Measurements from ENCODE around the gene NNMT. TPM values are rescaled to one million over a fixed set of nuclear protein-coding genes. Genes with fewer than 3 reads are reported as not detected.

Gene NNMT
- total RNA-seq, 2 donors from 2014 or later: 59.3 to 63.2 TPM

DNA sequence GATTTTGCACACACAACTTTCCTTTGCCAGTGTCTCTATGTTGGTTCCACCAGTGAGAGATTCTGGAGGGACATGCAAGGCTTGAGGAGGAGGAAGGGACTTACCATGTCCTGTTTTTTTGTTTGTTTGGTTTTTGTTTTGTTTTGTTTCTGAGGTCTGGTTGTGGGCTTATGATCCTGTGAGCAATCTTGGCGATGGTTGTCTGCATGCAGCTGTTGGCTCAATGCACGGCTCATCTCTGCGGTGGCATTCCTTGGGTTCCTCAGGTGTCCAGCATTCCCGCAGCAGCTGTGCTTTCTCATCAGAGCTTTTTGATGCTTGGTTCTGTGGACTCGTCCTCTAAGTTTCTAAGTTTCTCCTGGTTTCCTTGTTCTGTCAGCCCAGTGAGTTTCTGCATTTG is 4.8 kb upstream of the NNMT start:
- peak overlapping the region; percentile 37 to 77 for H3K27ac ChIP-seq
- whole genome bisulfite sequencing: 72% methylated on average over 5 of the region's 5 CpGs
- H3K27me3 ChIP-seq (replicated peaks; ENCODE audit: insufficient read depth): no peaks in the 10 kb centered on the region
- no peaks in the 10 kb centered on the region for H3K9me3 ChIP-seq
- H3K36me3 ChIP-seq: no peaks in the 10 kb centered on the region
- no peak for DNase-seq (ENCODE audit: low spot score)
- intact Hi-C loops (cut with DNase I): no loop called here
- peaks cover 13% of the 10 kb centered on the region for H3K4me1 ChIP-seq (replicated peaks)
- no peak overlapping the region for H3K4me3 ChIP-seq
- TF ChIP-seq POLR2A (IDR thresholded peaks at IDR 0.05) (no peak), POLR2AphosphoS5 (IDR thresholded peaks at IDR 0.05) (no peak), CTCF (IDR thresholded peaks at IDR 0.05) (no peak)

- no peak overlapping the region for H3K4me3 ChIP-seq
- intact Hi-C loops (cut with DNase I): no loop called here
These were observed 4.1 kb upstream of the NNMT start for GRCh38 chr11:114291842-114292680.

DNA sequence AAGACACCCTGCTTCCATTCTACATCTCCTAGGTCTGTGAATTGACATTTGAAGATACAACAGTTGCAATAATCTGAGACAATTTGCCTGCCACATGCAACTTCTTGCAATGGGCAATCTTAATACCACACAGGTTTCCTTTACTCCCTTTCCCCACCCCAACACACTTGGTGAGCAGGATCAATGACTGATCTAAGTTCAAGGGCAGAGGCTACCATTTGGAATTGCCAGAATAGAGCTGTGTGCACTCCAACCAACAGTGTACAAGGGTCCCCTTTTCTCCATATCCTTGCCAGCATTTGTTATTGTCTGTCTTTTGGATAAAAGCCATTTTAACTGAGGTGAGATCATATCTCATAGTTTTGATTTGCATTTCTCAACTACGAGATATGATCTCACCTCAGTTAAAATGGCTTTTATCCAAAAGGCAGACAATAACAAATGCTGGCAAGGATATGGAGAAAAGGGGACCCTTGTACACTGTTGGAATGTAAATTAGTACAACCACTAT is 2.9 kb upstream of the NNMT start:
- intact Hi-C loops (cut with DNase I): no loop called here
- H3K4me3 ChIP-seq: no peak overlapping the region
- DNase-seq (ENCODE audit: low spot score): no peak
- peak overlapping the region; percentile 32 to 77 for H3K27ac ChIP-seq
- H3K9me3 ChIP-seq: no peaks in the 10 kb centered on the region
- no peaks in the 10 kb centered on the region for H3K36me3 ChIP-seq
- peaks cover 10% of the 10 kb centered on the region for H3K4me1 ChIP-seq (replicated peaks)
- no peaks in the 10 kb centered on the region for H3K27me3 ChIP-seq (replicated peaks; ENCODE audit: insufficient read depth)
- 29% methylated on average over 1 of the region's 1 CpG for WGBS
- TF ChIP-seq CTCF (IDR thresholded peaks at IDR 0.05): no peak
- TF ChIP-seq POLR2A (IDR thresholded peaks at IDR 0.05): no peak
- no peak for TF ChIP-seq POLR2AphosphoS5 (IDR thresholded peaks at IDR 0.05)

More at GRCh38 chr11:114291842-114292680, 4.1 kb upstream of the NNMT start:
- Histone ChIP-seq H3K36me3 (no peaks in the 10 kb centered on the region), H3K27me3 (replicated peaks; ENCODE audit: insufficient read depth) (no peaks in the 10 kb centered on the region), H3K9me3 (no peaks in the 10 kb centered on the region), H3K27ac (peak overlapping the region; percentile 37 to 77), H3K4me1 (replicated peaks) (peaks cover 13% of the 10 kb centered on the region)
- TF ChIP-seq POLR2A (IDR thresholded peaks at IDR 0.05) (no peak), POLR2AphosphoS5 (IDR thresholded peaks at IDR 0.05) (peak; percentile 23), CTCF (IDR thresholded peaks at IDR 0.05) (no peak)
- WGBS: 33% methylated on average over 4 of the region's 4 CpGs
- no peak for DNase-seq (ENCODE audit: low spot score)

DNA sequence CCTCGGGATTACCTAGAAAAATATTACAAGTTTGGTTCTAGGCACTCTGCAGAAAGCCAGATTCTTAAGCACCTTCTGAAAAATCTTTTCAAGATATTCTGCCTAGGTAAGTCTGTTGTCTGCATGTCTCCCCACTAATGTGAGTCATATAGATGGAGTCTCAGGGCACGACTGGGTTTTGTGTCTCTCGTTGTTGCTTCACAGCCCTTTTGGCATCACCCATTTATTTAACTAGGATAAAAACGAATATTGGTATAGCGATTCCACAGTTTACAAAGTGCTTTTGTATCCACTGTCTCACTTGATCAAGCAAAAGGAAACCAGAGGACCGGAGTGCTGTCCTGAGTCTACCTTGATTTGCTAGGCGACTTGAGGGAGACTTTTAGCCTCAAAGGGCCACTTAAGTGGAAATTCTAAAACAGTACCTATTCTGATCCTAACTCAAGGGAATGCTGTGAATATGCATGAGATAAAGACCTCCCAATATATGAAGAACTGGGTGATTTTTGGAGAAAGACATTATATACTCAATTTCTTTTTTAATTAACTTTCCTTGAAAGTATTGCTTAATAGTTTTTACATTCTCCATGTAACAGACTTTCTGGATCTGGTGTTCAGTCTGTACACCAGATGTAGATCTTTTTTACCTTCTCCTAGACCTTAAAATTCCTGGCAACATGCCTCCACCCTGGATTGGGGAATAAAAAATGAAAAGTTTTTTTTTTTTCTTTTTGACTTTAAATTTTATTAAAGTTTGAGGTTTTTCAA is 590 bp downstream of the NNMT start:
- H3K9me3 ChIP-seq: no peaks in the 10 kb centered on the region
- peaks cover 8% of the 10 kb centered on the region for H3K4me1 ChIP-seq (replicated peaks)
- TF ChIP-seq POLR2AphosphoS5 (IDR thresholded peaks at IDR 0.05): no peak
- TF ChIP-seq POLR2A (IDR thresholded peaks at IDR 0.05): no peak
- no peak for TF ChIP-seq CTCF (IDR thresholded peaks at IDR 0.05)
- H3K27me3 ChIP-seq (replicated peaks; ENCODE audit: insufficient read depth): no peaks in the 10 kb centered on the region
- peak overlapping the region; percentile 69 to 77 for H3K27ac ChIP-seq
- intact Hi-C loops (cut with DNase I): no loop called here
- WGBS: 70% methylated on average over 7 of the region's 7 CpGs
- H3K4me3 ChIP-seq: no peak overlapping the region
- H3K36me3 ChIP-seq: no peaks in the 10 kb centered on the region
- DNase-seq (ENCODE audit: low spot score): no peak

All from prostate gland (tissue), 2 donors.